Measurements from ENCODE around the gene POC1A.

Gene POC1A

GRCh38 chr3:52150860-52151259, 3.4 kb downstream of the POC1A start:
- no peak for DNase-seq (ENCODE audit: low read depth in 3 of 3)

GRCh38 chr3:52150357-52150756, 3.9 kb downstream of the POC1A start:
- DNase-seq (ENCODE audit: low read depth in 3 of 3) = no peak

- DNase-seq (ENCODE audit: low read depth in 3 of 3) = no peak
Observed at GRCh38 chr3:52149726-52150125, 4.5 kb downstream of the POC1A start.

- DNase-seq (ENCODE audit: low read depth in 3 of 3) = no peak
Observed at GRCh38 chr3:52149021-52149420, 5.2 kb downstream of the POC1A start.

- DNase-seq (ENCODE audit: low read depth in 3 of 3) = no peak
Observed at GRCh38 chr3:52147804-52148203, 6.4 kb downstream of the POC1A start.

GRCh38 chr3:52146811-52147210, 7.4 kb downstream of the POC1A start:
- no peak for DNase-seq (ENCODE audit: low read depth in 3 of 3)

- no peak for DNase-seq (ENCODE audit: low read depth in 3 of 3)
Observed at GRCh38 chr3:52146189-52146588, 8.0 kb downstream of the POC1A start.

GRCh38 chr3:52145736-52146110, 8.5 kb downstream of the POC1A start:
- DNase-seq (ENCODE audit: low read depth in 3 of 3) = no peak

- no peak for DNase-seq (ENCODE audit: low read depth in 3 of 3)
Observed at GRCh38 chr3:52144796-52145735, 9.2 kb downstream of the POC1A start.

- DNase-seq (ENCODE audit: low read depth in 3 of 3) = peak; percentile 58 to 81 (median 67)
Observed at GRCh38 chr3:52144034-52144795, 10.0 kb downstream of the POC1A start.

GRCh38 chr3:52143616-52144015, 10.6 kb downstream of the POC1A start:
- no peak for DNase-seq (ENCODE audit: low read depth in 3 of 3)

GRCh38 chr3:52143156-52143555, 11.1 kb downstream of the POC1A start:
- no peak for DNase-seq (ENCODE audit: low read depth in 3 of 3)

GRCh38 chr3:52141751-52142150, 12.5 kb downstream of the POC1A start:
- no peak for DNase-seq (ENCODE audit: low read depth in 3 of 3)

- no peak for DNase-seq (ENCODE audit: low read depth in 3 of 3)
Observed at GRCh38 chr3:52140769-52141168, 13.5 kb downstream of the POC1A start.

GRCh38 chr3:52140000-52140399, 14.2 kb downstream of the POC1A start:
- DNase-seq (ENCODE audit: low read depth in 3 of 3) = no peak

- DNase-seq (ENCODE audit: low read depth in 3 of 3) = no peak
Observed at GRCh38 chr3:52137311-52137710, 16.9 kb downstream of the POC1A start.

- DNase-seq (ENCODE audit: low read depth in 3 of 3) = no peak
Observed at GRCh38 chr3:52136513-52136912, 17.7 kb downstream of the POC1A start.

GRCh38 chr3:52135332-52135731, 18.9 kb downstream of the POC1A start:
- no peak for DNase-seq (ENCODE audit: low read depth in 3 of 3)

- no peak for DNase-seq (ENCODE audit: low read depth in 3 of 3)
Observed at GRCh38 chr3:52134761-52135160, 19.5 kb downstream of the POC1A start.

GRCh38 chr3:52132930-52133329, 21.3 kb downstream of the POC1A start:
- no peak for DNase-seq (ENCODE audit: low read depth in 3 of 3)

- DNase-seq (ENCODE audit: low read depth in 3 of 3) = no peak
Observed at GRCh38 chr3:52132041-52132440, 22.2 kb downstream of the POC1A start.

- no peak for DNase-seq (ENCODE audit: low read depth in 3 of 3)
Observed at GRCh38 chr3:52130966-52131622, 23.1 kb downstream of the POC1A start.
